K562 (cell line): ENCODE results near the gene SDC3. TPM values are rescaled to one million over a fixed set of nuclear protein-coding genes. Genes with fewer than 3 reads are reported as not detected.

Source experiments
- ARID1B ChIP-seq: fragments of 450-650 bp; IDR thresholded peaks from 2 replicates; pipeline ENCODE4 v1.6.1; 2016; ENCODE audit warnings: antibody characterized with exemption, mild to moderate bottlenecking, inconsistent platforms
- BCL6 ChIP-seq: fragments of 250-450 bp; sonication (Bioruptor Pico); IDR thresholded peaks from 2 replicates; pipeline ENCODE4 v1.4.0; 2020
- FUS ChIP-seq: fragments of 200-400 bp; formaldehyde crosslinking; optimal IDR thresholded peaks from 2 replicates; pipeline ENCODE3; 2017; ENCODE audit warnings: low read depth, low read length
- GTF2E2 ChIP-seq: fragments of 200-800 bp; sonication (Bioruptor generic); IDR thresholded peaks from 2 replicates; pipeline ENCODE4 v1.6.1; 2016; ENCODE audit warnings: missing genetic modification characterization, missing compliant biosample characterization
- JUN ChIP-seq, 2 experiments: sonication (generic) in 1 of 2; formaldehyde crosslinking in 1 of 2; IDR thresholded peaks; 2 replicates each; pipeline versions ENCODE4 v1.6.1 to v1.8.0; 2012 to 2022; ENCODE audit warnings: borderline replicate concordance in 2 of 2, mild to moderate bottlenecking in 2 of 2, improper control_type of control experiment in 1 of 2, low read depth in 1 of 2, low read length in 1 of 2, missing genetic modification reagents in 1 of 2
- KDM2B ChIP-seq: fragments of 250-450 bp; sonication (Bioruptor Pico); IDR thresholded peaks from 2 replicates; pipeline ENCODE4 v1.8.0; 2021; ENCODE audit warnings: mild to moderate bottlenecking, moderate library complexity
- NRF1 ChIP-seq, 2 experiments: fragments of 450-650 bp; IDR thresholded peaks in 1 of 2; conservative IDR thresholded peaks in 1 of 2; 2 replicates each; pipeline ENCODE4 v1.6.1; 2014; ENCODE audit warnings: mild to moderate bottlenecking in 2 of 2
- POLR2AphosphoS5 ChIP-seq: IDR thresholded peaks from 2 replicates; pipeline ENCODE4 v1.6.1; 2011; ENCODE audit warnings: mild to moderate bottlenecking, low read depth, low read length, moderate library complexity; ENCODE audit not compliant: control insufficient read depth, insufficient read depth
- RFX7 ChIP-seq: fragments of 250-450 bp; sonication (Bioruptor Pico); IDR thresholded peaks from 2 replicates; pipeline ENCODE4 v1.5.1; 2021; ENCODE audit warnings: mild to moderate bottlenecking
- XRCC5 ChIP-seq: fragments of 200-400 bp; formaldehyde crosslinking; IDR thresholded peaks from 2 replicates; pipeline ENCODE4 v1.6.1; 2017; ENCODE audit warnings: low read depth, mild to moderate bottlenecking, low read length
- ZBTB1 ChIP-seq: sonication (generic); formaldehyde crosslinking; IDR thresholded peaks from 2 replicates; pipeline ENCODE4 v1.8.1; 2023; ENCODE audit warnings: missing genetic modification reagents, low read depth, mild to moderate bottlenecking, borderline replicate concordance
- ZC3H8 ChIP-seq: fragments of 450-650 bp; IDR thresholded peaks from 2 replicates; pipeline ENCODE4 v1.6.1; 2017
- ZNF175 ChIP-seq: fragments of 200-800 bp; sonication (Bioruptor generic); IDR thresholded peaks from 2 replicates; pipeline ENCODE4 v1.6.1; 2016; ENCODE audit warnings: low read depth, mild to moderate bottlenecking, missing genetic modification characterization, missing compliant biosample characterization
- ZNF277 ChIP-seq: fragments of 250-450 bp; sonication (Bioruptor Pico); IDR thresholded peaks from 2 replicates; pipeline ENCODE4 v1.8.0; 2022; ENCODE audit warnings: inconsistent platforms, mild to moderate bottlenecking, moderate library complexity, borderline replicate concordance
- ZNF589 ChIP-seq: fragments of 200-800 bp; sonication (Bioruptor generic); IDR thresholded peaks from 2 replicates; pipeline ENCODE4 v1.6.1; 2016; ENCODE audit warnings: low read depth, missing genetic modification characterization, missing compliant biosample characterization
- ZNF696 ChIP-seq: fragments of 250-450 bp; sonication (Bioruptor Pico); conservative IDR thresholded peaks from 2 replicates; pipeline ENCODE4 v1.4.0; 2020; ENCODE audit warnings: mild to moderate bottlenecking, moderate library complexity
- polyA plus RNA-seq, 8 experiments: library from polyadenylated mRNA; depleted of rRNA in 4 of 8; stranded (reverse) in 5 of 8; unstranded in 3 of 8; fragments of >200 nt; fragmentation: Nextera tagmentation in 2 of 8; fragmentation: Illumina TruSeq in 1 of 8; extraction: Ambion mirVana in 2 of 8; extraction: Trizol in 1 of 8; gene quantifications; 2 replicates each; pipeline versions ENCODE4 v1.2.1 to v1.2.3, GENCODE V29; 2011 to 2014; ENCODE audit warnings: inconsistent platforms in 1 of 8, missing spikeins in 1 of 8
- total RNA-seq, 7 experiments: library from RNA; depleted of rRNA in 6 of 7; stranded (reverse); fragments of >200 nt in 6 of 7; fragmentation: Illumina TruSeq in 2 of 7; extraction: Trizol in 2 of 7; gene quantifications; 2 replicates each; pipeline versions ENCODE4 v1.2.1 to v1.2.3, GENCODE V29; 2011 to 2021; ENCODE audit warnings: low replicate concordance in 1 of 7
- TF ChIP-seq, protein P1 (sequence below): fragments of 450-650 bp; IDR thresholded peaks from 2 replicates; pipeline ENCODE4 v1.6.1; 2014; ENCODE audit warnings: low read depth, mild to moderate bottlenecking, moderate library complexity, borderline replicate concordance
- TF ChIP-seq, protein P2 (sequence below), 2 experiments: fragments of 450-650 bp in 1 of 2; sonication (generic) in 1 of 2; formaldehyde crosslinking; conservative IDR thresholded peaks; 2 replicates each; pipeline versions ENCODE4 v1.4.0 to v1.8.1; 2020 to 2022; ENCODE audit warnings: mild to moderate bottlenecking in 1 of 2, missing genetic modification reagents in 1 of 2
- TF ChIP-seq, protein P3 (sequence below): sonication (generic); formaldehyde crosslinking; IDR thresholded peaks from 2 replicates; pipeline ENCODE4 v1.8.0; 2022; ENCODE audit warnings: mild to moderate bottlenecking, missing genetic modification reagents

The SDC3 gene
- total and polyA plus RNA-seq, 9 of the 15 experiments (the other 6 are each of a cell fraction or from before 2014, with no cell fraction given): 0.38 to 44.1 (median 12.1) TPM

- TF ChIP-seq, protein P1, sequence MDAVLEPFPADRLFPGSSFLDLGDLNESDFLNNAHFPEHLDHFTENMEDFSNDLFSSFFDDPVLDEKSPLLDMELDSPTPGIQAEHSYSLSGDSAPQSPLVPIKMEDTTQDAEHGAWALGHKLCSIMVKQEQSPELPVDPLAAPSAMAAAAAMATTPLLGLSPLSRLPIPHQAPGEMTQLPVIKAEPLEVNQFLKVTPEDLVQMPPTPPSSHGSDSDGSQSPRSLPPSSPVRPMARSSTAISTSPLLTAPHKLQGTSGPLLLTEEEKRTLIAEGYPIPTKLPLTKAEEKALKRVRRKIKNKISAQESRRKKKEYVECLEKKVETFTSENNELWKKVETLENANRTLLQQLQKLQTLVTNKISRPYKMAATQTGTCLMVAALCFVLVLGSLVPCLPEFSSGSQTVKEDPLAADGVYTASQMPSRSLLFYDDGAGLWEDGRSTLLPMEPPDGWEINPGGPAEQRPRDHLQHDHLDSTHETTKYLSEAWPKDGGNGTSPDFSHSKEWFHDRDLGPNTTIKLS: no peak
- TF ChIP-seq, protein P2, sequence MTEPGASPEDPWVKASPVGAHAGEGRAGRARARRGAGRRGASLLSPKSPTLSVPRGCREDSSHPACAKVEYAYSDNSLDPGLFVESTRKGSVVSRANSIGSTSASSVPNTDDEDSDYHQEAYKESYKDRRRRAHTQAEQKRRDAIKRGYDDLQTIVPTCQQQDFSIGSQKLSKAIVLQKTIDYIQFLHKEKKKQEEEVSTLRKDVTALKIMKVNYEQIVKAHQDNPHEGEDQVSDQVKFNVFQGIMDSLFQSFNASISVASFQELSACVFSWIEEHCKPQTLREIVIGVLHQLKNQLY (CRISPR knock-in tag; conservative IDR thresholded peaks at IDR 0.05): no peak
- peak; percentile 85 for TF ChIP-seq JUN (IDR thresholded peaks at IDR 0.05; ENCODE audit: borderline replicate concordance, low read depth, low read length)
- TF ChIP-seq JUN (CRISPR knock-in tag; IDR thresholded peaks at IDR 0.05; ENCODE audit: borderline replicate concordance): no peak
- TF ChIP-seq ARID1B: peak; percentile 57; the same call in 1 of the 2 replicates
- no peak for TF ChIP-seq RFX7 (CRISPR knock-in tag)
- no peak for TF ChIP-seq NRF1 (conservative IDR thresholded peaks at IDR 0.05 in 1 of 2, IDR thresholded peaks at IDR 0.05 in 1 of 2)
- TF ChIP-seq XRCC5: no peak
- TF ChIP-seq KDM2B (CRISPR knock-in tag): no peak
- TF ChIP-seq FUS: no peak
- TF ChIP-seq GTF2E2 (tag): peak; percentile 63
- no peak for TF ChIP-seq BCL6
- no peak for TF ChIP-seq ZNF277 (CRISPR knock-in tag)
- peak; percentile 54; the same call in 1 of the 2 replicates for TF ChIP-seq ZNF589
- TF ChIP-seq, protein P3, sequence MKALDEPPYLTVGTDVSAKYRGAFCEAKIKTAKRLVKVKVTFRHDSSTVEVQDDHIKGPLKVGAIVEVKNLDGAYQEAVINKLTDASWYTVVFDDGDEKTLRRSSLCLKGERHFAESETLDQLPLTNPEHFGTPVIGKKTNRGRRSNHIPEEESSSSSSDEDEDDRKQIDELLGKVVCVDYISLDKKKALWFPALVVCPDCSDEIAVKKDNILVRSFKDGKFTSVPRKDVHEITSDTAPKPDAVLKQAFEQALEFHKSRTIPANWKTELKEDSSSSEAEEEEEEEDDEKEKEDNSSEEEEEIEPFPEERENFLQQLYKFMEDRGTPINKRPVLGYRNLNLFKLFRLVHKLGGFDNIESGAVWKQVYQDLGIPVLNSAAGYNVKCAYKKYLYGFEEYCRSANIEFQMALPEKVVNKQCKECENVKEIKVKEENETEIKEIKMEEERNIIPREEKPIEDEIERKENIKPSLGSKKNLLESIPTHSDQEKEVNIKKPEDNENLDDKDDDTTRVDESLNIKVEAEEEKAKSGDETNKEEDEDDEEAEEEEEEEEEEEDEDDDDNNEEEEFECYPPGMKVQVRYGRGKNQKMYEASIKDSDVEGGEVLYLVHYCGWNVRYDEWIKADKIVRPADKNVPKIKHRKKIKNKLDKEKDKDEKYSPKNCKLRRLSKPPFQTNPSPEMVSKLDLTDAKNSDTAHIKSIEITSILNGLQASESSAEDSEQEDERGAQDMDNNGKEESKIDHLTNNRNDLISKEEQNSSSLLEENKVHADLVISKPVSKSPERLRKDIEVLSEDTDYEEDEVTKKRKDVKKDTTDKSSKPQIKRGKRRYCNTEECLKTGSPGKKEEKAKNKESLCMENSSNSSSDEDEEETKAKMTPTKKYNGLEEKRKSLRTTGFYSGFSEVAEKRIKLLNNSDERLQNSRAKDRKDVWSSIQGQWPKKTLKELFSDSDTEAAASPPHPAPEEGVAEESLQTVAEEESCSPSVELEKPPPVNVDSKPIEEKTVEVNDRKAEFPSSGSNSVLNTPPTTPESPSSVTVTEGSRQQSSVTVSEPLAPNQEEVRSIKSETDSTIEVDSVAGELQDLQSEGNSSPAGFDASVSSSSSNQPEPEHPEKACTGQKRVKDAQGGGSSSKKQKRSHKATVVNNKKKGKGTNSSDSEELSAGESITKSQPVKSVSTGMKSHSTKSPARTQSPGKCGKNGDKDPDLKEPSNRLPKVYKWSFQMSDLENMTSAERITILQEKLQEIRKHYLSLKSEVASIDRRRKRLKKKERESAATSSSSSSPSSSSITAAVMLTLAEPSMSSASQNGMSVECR (CRISPR knock-in tag): 0 out of 2 replicates have a peak, but pooled peaks have one; percentile 3
- no peak for TF ChIP-seq POLR2AphosphoS5
- TF ChIP-seq ZNF696: no peak; the same call in 1 of the 2 replicates
- no peak for TF ChIP-seq ZC3H8
- TF ChIP-seq ZNF175: peak; percentile 83
- no peak for TF ChIP-seq ZBTB1 (CRISPR knock-in tag)
These were observed 20.9 kb downstream of the SDC3 start (continued) for GRCh38 chr1:30887485-30888315.
